ENCODE results near the gene CEMIP.

CEMIP gene

DNA sequence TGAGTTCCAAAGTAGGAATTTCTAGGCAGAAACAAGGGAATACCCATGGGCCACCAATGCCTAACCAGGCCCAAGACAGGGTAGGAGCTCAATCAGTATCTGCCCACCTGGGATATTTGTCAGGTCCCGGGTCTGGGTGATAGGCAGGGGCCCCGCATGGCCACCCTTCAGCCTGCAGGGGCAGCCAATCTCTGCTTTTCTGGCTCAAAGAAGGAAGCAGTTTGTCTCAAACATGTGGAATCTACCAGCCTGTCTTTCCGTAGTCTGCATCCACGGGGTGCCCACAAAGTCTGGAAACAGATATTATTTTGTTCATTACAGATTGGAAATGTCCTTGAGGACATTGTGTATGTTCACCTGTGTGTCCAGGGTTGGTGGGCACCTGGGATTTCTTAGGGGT, 56.2 kb downstream of the CEMIP start:
- Mint-ChIP-seq H3K4me1 (no peaks in the 10 kb centered on the region), H3K27ac (no peak overlapping the region), H3K27me3 (peaks cover 28% of the 10 kb centered on the region), H3K36me3 (no peaks in the 10 kb centered on the region), H3K9me3 (no peaks in the 10 kb centered on the region), H3K4me3 (no peak overlapping the region)
- ATAC-seq = no peak

GRCh38 chr15:80836223-80836622, 57.1 kb downstream of the CEMIP start:
- H3K4me1 Mint-ChIP-seq = no peaks in the 10 kb centered on the region
- peaks cover 30% of the 10 kb centered on the region for H3K27me3 Mint-ChIP-seq
- no peak overlapping the region for H3K4me3 Mint-ChIP-seq
- no peaks in the 10 kb centered on the region for H3K36me3 Mint-ChIP-seq
- ATAC-seq = no peak
- H3K27ac Mint-ChIP-seq = no peak overlapping the region
- H3K9me3 Mint-ChIP-seq = no peaks in the 10 kb centered on the region

DNA sequence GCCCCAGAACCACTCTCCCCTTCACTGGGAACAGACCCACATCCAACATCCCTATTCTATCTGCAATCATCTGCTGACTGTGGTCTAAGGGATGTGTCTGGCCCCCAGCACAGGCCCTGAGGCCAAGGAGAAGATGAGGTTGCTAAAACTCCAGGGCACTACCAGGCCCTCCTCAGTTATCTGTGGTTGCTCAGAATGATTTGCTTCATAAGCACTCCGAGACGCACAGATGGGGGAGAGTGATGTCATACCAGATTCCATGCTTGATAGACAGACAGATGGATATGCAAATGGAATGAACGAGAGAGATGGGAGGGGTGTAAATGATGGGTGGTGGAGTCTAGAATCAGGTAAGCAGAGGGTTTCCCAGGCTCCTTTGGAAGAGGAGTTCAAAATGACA, 57.8 kb downstream of the CEMIP start:
- Mint-ChIP-seq H3K4me1 (no peaks in the 10 kb centered on the region), H3K27me3 (peaks cover 37% of the 10 kb centered on the region), H3K9me3 (no peaks in the 10 kb centered on the region), H3K36me3 (no peaks in the 10 kb centered on the region), H3K27ac (no peak overlapping the region), H3K4me3 (no peak overlapping the region)
- ATAC-seq = no peak

DNA sequence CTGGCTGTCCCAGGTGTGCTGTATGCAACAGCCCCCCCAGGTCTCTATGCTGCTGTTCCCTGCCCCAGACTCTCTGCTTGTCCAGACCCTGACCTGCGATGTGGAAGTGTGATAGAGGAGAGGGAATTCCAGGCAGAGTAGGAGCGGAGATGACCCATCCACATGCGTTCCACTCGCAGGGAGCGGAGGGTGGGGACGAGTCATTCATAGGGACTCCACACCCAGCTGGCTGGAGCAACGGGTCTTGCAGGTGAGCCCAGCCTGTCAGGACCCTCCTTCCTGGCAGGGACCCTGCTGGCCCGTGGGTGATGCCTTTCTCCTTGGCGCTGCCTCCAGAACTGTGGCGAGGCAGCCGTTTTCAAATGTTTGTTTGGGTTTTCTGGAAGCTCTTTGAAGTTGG, 58.8 kb downstream of the CEMIP start:
- Mint-ChIP-seq H3K4me1 (no peaks in the 10 kb centered on the region), H3K4me3 (no peak overlapping the region), H3K27ac (no peak overlapping the region), H3K36me3 (no peaks in the 10 kb centered on the region), H3K27me3 (peaks cover 37% of the 10 kb centered on the region), H3K9me3 (no peaks in the 10 kb centered on the region)
- ATAC-seq = no peak

DNA sequence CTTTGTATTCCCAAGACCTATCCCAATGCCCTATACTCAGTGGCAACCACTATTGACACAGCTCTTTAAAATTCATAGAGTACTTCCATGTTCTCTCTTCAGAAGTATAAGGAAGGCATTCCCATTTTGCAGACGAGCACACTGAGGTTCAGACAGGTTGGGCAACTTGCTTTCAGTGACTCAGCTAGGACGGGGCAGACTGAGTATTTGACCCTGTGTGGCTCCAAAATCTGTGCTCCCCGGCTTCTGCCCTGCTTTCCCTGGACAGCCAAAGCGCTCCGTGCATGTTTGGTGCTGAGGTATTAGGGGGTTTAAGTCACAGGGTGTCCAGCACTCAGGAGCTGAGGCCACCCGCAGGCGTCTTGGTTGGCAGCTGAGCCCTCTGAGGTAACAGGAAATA, 59.5 kb downstream of the CEMIP start:
- no peak for ATAC-seq
- Mint-ChIP-seq H3K9me3 (no peaks in the 10 kb centered on the region), H3K4me1 (no peaks in the 10 kb centered on the region), H3K27ac (no peak overlapping the region), H3K36me3 (no peaks in the 10 kb centered on the region), H3K27me3 (peaks cover 37% of the 10 kb centered on the region), H3K4me3 (no peak overlapping the region)

GRCh38 chr15:80839764-80840130, 60.6 kb downstream of the CEMIP start:
- no peaks in the 10 kb centered on the region for H3K9me3 Mint-ChIP-seq
- H3K36me3 Mint-ChIP-seq = no peaks in the 10 kb centered on the region
- H3K27me3 Mint-ChIP-seq = peaks cover 46% of the 10 kb centered on the region
- no peaks in the 10 kb centered on the region for H3K4me1 Mint-ChIP-seq
- no peak overlapping the region for H3K27ac Mint-ChIP-seq
- no peak overlapping the region for H3K4me3 Mint-ChIP-seq
- no peak for ATAC-seq

DNA sequence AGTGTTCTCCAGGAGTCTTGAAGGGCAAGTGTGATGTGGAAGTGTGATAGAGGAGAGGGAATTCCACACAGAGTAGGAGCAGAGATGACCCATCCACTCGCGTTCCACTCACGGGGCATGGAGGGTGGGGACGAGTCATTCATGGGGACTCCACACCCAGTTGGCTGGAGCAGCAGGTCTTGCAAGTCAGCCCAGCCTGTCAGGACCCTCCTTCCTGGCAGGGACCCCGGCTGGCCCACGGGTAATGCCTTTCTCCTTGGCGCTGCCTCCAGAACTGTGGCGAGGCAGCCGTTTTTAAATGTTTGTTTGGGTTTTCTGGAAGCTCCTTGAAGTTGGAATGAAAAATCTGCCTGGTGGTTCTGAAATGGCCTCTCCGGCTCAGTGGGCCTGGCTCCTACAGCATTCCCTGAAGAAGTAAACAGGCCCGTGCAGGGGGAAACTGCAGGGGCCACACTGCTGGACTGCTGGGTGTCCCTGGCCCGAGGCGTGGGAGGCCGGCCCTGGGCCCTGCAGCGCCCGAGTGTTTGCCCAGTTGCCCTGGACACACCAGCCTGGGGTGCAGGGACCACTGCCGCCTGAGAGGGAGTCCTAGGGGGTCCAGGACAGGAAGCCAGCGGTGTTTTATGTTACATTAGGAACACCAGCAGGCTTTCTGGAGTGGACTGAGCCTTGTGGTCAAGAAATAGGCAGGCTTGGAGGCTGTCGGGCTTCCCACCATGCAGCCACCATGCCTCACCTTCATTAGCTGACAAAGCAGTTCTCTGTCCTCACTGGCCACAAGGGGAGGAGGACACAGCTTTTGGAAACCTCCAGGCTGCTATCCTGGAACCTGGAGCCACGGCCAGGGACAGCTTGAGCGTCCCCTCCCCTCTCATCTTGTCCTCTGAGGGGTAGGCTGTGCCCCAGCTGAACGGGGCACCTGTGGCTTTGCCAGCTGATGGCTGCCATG, 61.3 kb downstream of the CEMIP start:
- ATAC-seq = no peak
- Mint-ChIP-seq H3K36me3 (no peaks in the 10 kb centered on the region), H3K27me3 (peaks cover 46% of the 10 kb centered on the region), H3K27ac (no peak overlapping the region), H3K9me3 (no peaks in the 10 kb centered on the region), H3K4me3 (no peak overlapping the region), H3K4me1 (no peaks in the 10 kb centered on the region)

DNA sequence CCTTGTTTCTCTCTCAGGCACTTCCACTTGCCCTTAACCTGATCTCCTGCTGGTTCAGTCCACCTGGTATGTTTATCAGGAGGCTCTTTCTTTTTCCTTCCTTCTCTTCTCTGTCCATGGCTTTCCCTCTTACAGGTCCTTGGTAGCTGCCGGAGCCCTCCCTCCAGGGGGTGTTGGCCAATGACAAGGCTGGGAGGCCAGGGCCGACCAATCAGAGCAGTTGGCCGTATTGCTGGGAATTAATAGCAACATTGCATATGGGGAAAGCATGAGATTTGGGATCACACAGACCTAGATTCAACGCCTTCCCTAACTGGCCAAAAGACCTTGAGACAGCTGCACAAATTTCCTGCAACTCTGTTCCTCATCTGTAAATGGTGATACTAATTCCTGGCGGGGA, 62.4 kb downstream of the CEMIP start:
- no peaks in the 10 kb centered on the region for H3K36me3 Mint-ChIP-seq
- peaks cover 57% of the 10 kb centered on the region for H3K27me3 Mint-ChIP-seq
- no peak overlapping the region for H3K27ac Mint-ChIP-seq

DNA sequence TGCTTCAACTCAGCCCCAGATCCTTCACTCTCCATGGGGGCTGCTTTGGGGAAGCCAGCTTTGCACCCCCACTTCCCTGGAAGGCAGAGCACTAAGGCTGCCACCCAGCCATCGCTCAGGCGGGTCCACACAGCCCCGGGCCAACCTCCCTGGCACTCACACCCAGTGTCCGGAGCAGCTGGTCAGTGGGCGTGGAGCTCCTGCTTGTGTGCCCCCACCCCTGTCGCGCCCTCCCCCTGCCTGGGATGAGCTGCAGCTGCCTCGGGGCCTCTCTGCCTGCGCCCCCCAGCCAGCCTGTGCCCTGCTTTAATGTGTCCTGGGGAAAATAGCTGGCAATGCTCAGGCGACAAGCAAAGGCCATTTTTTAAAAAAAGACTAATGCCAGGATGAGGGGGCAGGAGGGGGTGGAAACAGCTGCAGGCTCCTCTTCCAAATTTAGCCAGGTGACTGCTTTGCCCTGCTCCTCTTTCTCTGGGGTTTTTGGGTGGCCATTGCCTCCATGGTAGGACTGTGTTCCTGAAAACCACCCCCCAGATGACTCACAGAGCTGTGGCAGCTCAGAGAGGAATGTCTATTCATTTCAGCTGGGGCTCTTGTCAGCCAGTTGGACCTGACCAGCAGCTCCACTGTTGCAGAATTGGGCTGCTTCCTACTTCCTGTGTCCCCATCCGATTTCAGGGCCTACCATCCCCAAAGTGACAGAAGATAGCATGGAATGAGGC, 65.0 kb downstream of the CEMIP start:
- H3K36me3 Mint-ChIP-seq = no peaks in the 10 kb centered on the region
- H3K9me3 Mint-ChIP-seq = no peaks in the 10 kb centered on the region
- peaks cover 43% of the 10 kb centered on the region for H3K27me3 Mint-ChIP-seq
- no peaks in the 10 kb centered on the region for H3K4me1 Mint-ChIP-seq
- no peak overlapping the region for H3K27ac Mint-ChIP-seq
- no peak for ATAC-seq
- no peak overlapping the region for H3K4me3 Mint-ChIP-seq

More for the DNA sequence above, 62.4 kb downstream of the CEMIP start:
- H3K4me1 Mint-ChIP-seq = no peaks in the 10 kb centered on the region
- no peak for ATAC-seq
- no peaks in the 10 kb centered on the region for H3K9me3 Mint-ChIP-seq
- H3K4me3 Mint-ChIP-seq = no peak overlapping the region

DNA sequence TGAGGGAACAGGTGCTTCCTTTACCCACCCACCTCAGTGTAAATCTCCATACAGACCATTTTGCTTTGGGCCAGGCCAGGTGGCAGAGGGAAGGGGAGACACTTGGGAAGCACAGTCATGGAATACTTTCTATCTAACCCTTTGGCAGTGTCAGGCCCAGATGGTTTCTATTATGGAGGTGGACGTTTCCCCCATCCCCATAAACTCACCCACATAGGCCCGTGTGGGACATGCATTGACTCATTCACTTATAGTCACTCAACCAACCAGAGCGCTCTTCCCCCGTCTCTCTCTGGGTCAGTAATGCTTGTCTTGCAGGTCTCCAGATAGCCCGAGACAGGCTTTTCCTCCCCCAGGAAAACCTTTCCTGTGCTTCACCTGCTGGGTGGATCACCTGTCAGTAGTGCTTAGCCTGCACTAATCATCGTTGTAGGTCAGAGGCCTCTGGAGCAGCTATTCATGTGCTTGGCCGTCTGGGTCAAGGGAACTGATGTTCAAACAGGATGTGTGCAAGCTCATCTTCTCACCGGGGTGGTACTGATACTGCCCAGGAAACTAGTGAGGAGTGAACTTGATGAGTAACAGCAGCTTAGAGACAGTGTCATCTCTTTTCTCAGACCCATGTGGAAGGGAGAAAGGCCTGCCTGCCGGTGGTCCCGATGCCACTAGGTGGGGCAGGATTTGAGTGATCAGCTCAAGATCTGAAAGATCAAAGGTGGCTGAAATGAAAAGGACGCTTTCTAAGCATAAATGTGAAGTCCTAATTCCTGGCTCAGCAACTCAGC, 67.1 kb downstream of the CEMIP start:
- Mint-ChIP-seq H3K27me3 (peaks cover 47% of the 10 kb centered on the region), H3K4me3 (no peak overlapping the region), H3K4me1 (no peaks in the 10 kb centered on the region), H3K27ac (no peak overlapping the region), H3K36me3 (no peaks in the 10 kb centered on the region), H3K9me3 (no peaks in the 10 kb centered on the region)
- no peak for ATAC-seq

- H3K27me3 Mint-ChIP-seq = peaks cover 51% of the 10 kb centered on the region
- H3K27ac Mint-ChIP-seq = no peak overlapping the region
- no peaks in the 10 kb centered on the region for H3K9me3 Mint-ChIP-seq
- no peak for ATAC-seq
- no peaks in the 10 kb centered on the region for H3K4me1 Mint-ChIP-seq
- no peaks in the 10 kb centered on the region for H3K36me3 Mint-ChIP-seq
- H3K4me3 Mint-ChIP-seq = no peak overlapping the region
Measured at GRCh38 chr15:80849308-80849707, 70.1 kb downstream of the CEMIP start.

- H3K9me3 Mint-ChIP-seq = no peaks in the 10 kb centered on the region
- ATAC-seq = no peak
- no peaks in the 10 kb centered on the region for H3K4me1 Mint-ChIP-seq
- peaks cover 46% of the 10 kb centered on the region for H3K27me3 Mint-ChIP-seq
- H3K36me3 Mint-ChIP-seq = no peaks in the 10 kb centered on the region
- H3K4me3 Mint-ChIP-seq = no peak overlapping the region
- H3K27ac Mint-ChIP-seq = no peak overlapping the region
Measured at GRCh38 chr15:80850941-80851451, 71.8 kb downstream of the CEMIP start.

DNA sequence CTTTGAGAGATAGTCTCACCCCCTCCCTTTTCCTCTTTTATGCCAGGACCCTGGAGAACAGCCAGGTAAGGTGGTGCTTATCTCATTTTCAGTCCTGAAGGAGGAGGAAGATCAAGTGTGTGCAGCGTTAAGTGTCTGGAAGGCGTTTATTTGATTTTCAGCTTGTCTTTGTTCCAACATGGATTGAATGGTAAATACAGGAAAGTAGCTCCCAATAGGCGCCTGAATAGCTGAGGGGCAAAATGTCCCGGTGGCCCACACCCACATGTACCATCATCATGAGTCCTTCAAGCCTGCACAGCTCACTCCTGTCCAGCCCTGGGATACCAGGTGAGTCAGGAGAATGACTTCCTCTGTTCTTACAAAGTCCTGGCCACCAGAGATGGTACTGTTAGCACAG, 73.5 kb downstream of the CEMIP start:
- Mint-ChIP-seq H3K36me3 (no peaks in the 10 kb centered on the region), H3K4me1 (no peaks in the 10 kb centered on the region), H3K9me3 (no peaks in the 10 kb centered on the region), H3K4me3 (no peak overlapping the region), H3K27me3 (peaks cover 49% of the 10 kb centered on the region), H3K27ac (no peak overlapping the region)
- no peak for ATAC-seq

DNA sequence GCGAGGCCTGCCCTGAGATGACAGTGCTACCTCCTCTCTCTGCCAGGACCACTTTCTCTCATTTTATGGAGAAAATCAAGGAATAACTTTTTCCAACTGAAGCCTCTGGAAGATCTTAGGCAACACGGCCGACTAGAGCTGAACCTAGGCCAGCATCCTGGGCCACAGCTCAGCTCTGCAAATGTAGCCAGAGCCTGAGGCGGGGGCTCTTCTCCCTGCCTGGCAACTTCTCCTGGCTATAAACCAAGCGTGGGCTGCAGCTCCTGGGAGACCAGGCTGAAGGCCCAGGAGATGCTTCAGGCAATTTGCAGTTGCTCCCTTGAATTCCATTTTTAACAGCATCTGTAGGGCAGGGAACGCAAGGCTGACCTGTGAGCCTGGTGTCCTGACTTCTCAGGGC, 74.9 kb downstream of the CEMIP start:
- Mint-ChIP-seq H3K4me3 (no peak overlapping the region), H3K27ac (no peak overlapping the region), H3K9me3 (no peaks in the 10 kb centered on the region), H3K4me1 (no peaks in the 10 kb centered on the region), H3K27me3 (peaks cover 51% of the 10 kb centered on the region), H3K36me3 (no peaks in the 10 kb centered on the region)
- no peak for ATAC-seq

DNA sequence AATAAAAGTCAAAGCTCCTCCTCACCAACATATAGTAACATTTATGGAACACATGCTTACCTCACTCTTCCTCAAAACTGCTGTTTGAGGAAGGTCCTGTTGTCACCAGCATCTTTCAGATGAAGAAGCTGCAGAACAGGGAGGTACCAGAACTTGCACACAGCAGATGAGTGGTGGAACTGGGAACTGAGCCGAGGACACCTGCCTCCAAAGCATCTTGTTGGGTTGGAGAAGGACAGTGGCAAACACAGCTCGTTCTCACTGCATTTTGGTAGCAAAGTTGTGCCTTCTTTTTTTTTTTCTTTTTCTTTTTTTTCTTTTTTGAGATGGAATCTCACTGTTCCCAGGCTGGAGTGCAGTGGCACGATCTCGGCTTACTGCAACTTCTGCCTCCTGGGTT, 76.0 kb downstream of the CEMIP start:
- Mint-ChIP-seq H3K27ac (no peak overlapping the region), H3K27me3 (peaks cover 40% of the 10 kb centered on the region), H3K36me3 (no peaks in the 10 kb centered on the region), H3K4me1 (no peaks in the 10 kb centered on the region), H3K9me3 (no peaks in the 10 kb centered on the region), H3K4me3 (no peak overlapping the region)
- ATAC-seq = no peak
